ENCODE measurements around the gene BABAM2. TPM values are rescaled to one million over a fixed set of nuclear protein-coding genes. Genes with fewer than 3 reads are reported as not detected.

Gene BABAM2
- total and polyA plus RNA-seq, 2 of the 4 experiments (the other 2 are of a cell fraction): 20.9 to 23.1 TPM

- intact Hi-C loops (cut with micrococcal nuclease): no loop called here
- Histone ChIP-seq H3K36me3 (ENCODE audit: control insufficient read depth, insufficient read depth, low read length) (no peaks in the 10 kb centered on the region), H4K20me1 (ENCODE audit: insufficient read depth, low read length) (no peaks in the 10 kb centered on the region), H2BK20ac (ENCODE audit: low read depth, low read length) (no peak overlapping the region), H4K91ac (ENCODE audit: insufficient read depth, low read depth, low read length) (no peak overlapping the region), H3K9me3 (ENCODE audit: control insufficient read depth, insufficient read depth, low read length) (no peaks in the 10 kb centered on the region), H3K18ac (ENCODE audit: low read depth, low read length) (no peak overlapping the region), H2BK120ac (ENCODE audit: low read depth, low read length) (no peak overlapping the region), H2AFZ (replicated peaks; ENCODE audit: low read length, poor library complexity) (peak overlapping the region; percentile 28), H3K79me1 (ENCODE audit: low read depth in 1 of 2, low read length in 2 of 2) (no peaks in the 10 kb centered on the region), H3K4me2 (ENCODE audit: low read depth, low read length) (no peak overlapping the region), H3K4me3 (ENCODE audit: insufficient read depth, low read depth, low read length) (no peak overlapping the region), H3K56ac (ENCODE audit: extremely low read depth, insufficient read depth, low read length) (no peak overlapping the region), H3K4ac (ENCODE audit: low read depth, low read length) (no peak overlapping the region), H3K9ac (ENCODE audit: low read depth, low read length) (no peak overlapping the region), H2BK15ac (ENCODE audit: low read depth, low read length) (no peak overlapping the region), H3K27ac (ENCODE audit: insufficient read depth, low read length) (no peak overlapping the region), H3K4me1 (ENCODE audit: control insufficient read depth, insufficient read depth, low read length) (no peaks in the 10 kb centered on the region), H2AK9ac (replicated peaks; ENCODE audit: low read depth, low read length, poor library complexity) (peak overlapping the region; percentile 48), H2BK5ac (ENCODE audit: low read depth, low read length, poor library complexity, severe bottlenecking) (no peak overlapping the region), H3K23ac (ENCODE audit: low read depth, low read length) (no peak overlapping the region), H3K27me3 (ENCODE audit: control insufficient read depth, insufficient read depth, low read length) (peaks cover 11% of the 10 kb centered on the region), H3K14ac (replicated peaks; ENCODE audit: low read depth, low read length) (no peak overlapping the region; the same call in 1 of the 2 replicates), H2AK5ac (ENCODE audit: low read depth, low read length) (no peak overlapping the region), H4K5ac (ENCODE audit: low read depth, low read length) (no peak overlapping the region), H3K9me1 (ENCODE audit: insufficient read depth, low read length) (peaks cover 5% of the 10 kb centered on the region; the same call in 1 of the 2 replicates), H4K8ac (ENCODE audit: low read depth in 2 of 2, low read length in 2 of 2) (no peak overlapping the region)
- no TSS peak for BruUV-seq (replicated peaks)
- ChIA-PET CTCF (no interaction called here), POLR2A (ENCODE audit: unreplicated experiment) (no interaction called here)
- ATAC-seq (ENCODE audit: low read depth) (no peak), DNase-seq (no peak)
- 82% methylated on average over 5 of the region's 9 CpGs; no CpG with 5 or more reads in 1 of the 2 experiments for WGBS, 2 experiments (ENCODE audit: extremely low coverage in 2 of 2, insufficient read length in 1 of 2)
- dilution Hi-C loops (cut with HindIII; ENCODE audit: low sequenced_read_pairs, unreplicated experiment): no loop called here
- in situ Hi-C loops (cut with MboI; ENCODE audit: low sequenced_read_pairs): no loop called here
- TF ChIP-seq CEBPB (IDR thresholded peaks at IDR 0.05; ENCODE audit: low read depth, low read length): no peak
- TF ChIP-seq RFX5 (IDR thresholded peaks at IDR 0.05; ENCODE audit: low read depth, low read length): no peak
- TF ChIP-seq SMC3 (IDR thresholded peaks at IDR 0.05; ENCODE audit: low read depth, low read length): no peak
- TF ChIP-seq MAZ (IDR thresholded peaks at IDR 0.05; ENCODE audit: borderline replicate concordance, low read depth, low read length): no peak
- TF ChIP-seq MXI1 (IDR thresholded peaks at IDR 0.05; ENCODE audit: borderline replicate concordance, low read depth, low read length): no peak
Measured at GRCh38 chr2:28377984-28378678, 487.6 kb downstream of the BABAM2 start.
